ENCODE results near the gene RECK. TPM values are rescaled to one million over a fixed set of nuclear protein-coding genes. Genes with fewer than 3 reads are reported as not detected.
"Not testable (repeated sequence)": the region's sequence is repeated elsewhere in the genome, so short reads cannot be mapped to it uniquely, and the experiment has no call there.

RECK gene
- total RNA-seq = 1 to 10 TPM; 2.0 to 8.0 (median 4.6) TPM
- polyA plus RNA-seq = 1 to 10 TPM; 1.4 to 1.8 (median 1.5) TPM
- long read RNA-seq, donor 1 = 0 reads
- long read RNA-seq, donor 2, full-length matches to known transcripts = 1 of 4 reads
- long read RNA-seq, donor 2, partial matches to known transcripts = 2 of 4 reads
- long read RNA-seq, donor 2, other reads (novel, unspliced or antisense) = 1 of 4 reads

- Histone ChIP-seq H3K27me3 (ENCODE audit: insufficient read depth in 3 of 3, low read length in 2 of 3) (peaks cover 0 to 13% (median 4%) of the 10 kb centered on the region in 3 donors), H3K27ac (peak within 1 kb of the TSS; percentile 67), H3K9me3 (no peaks in the 10 kb centered on the region), H3K4me3 (peak within 1 kb of the TSS; percentile 77), H3K36me3 (ENCODE audit: insufficient read depth in 1 of 2, low read depth in 1 of 2) (no peaks in the 10 kb centered on the region), H3K4me1 (peaks cover 12% of the 10 kb centered on the region)
- intact Hi-C loops (cut with DNase I) = no loop called here
- peak; percentile 92 to 94 for DNase-seq
- TF ChIP-seq CTCF (IDR thresholded peaks at IDR 0.05) = no peak
- ATAC-seq = peak; percentile 92 to 96 (median 94)
- WGBS, 3 donors = 0 to 2% (median 0%) methylated on average over 41 to 77 of the region's 77 CpGs
Measured at GRCh38 chr9:36036780-36037548, at the start of gene RECK. Gene RECK (plus strand): TSS chr9:36036913. CDS start chr9:36036999, 86 bp downstream.

GRCh38 chr9:35990155-35990554 lies 46.6 kb upstream of the RECK start:
- H3K27me3 ChIP-seq (ENCODE audit: insufficient read depth in 3 of 3, low read length in 2 of 3) = no peaks in the 10 kb centered on the region
- no peaks in the 10 kb centered on the region for H3K9me3 ChIP-seq
- DNase-seq (no peak), ATAC-seq (no peak)
- no peaks in the 10 kb centered on the region for H3K36me3 ChIP-seq (ENCODE audit: insufficient read depth in 1 of 2, low read depth in 1 of 2)
- 67 to 75% (median 69%) methylated on average over 3 of the region's 3 CpGs for WGBS, 3 donors
- no peak overlapping the region for H3K27ac ChIP-seq
- H3K4me3 ChIP-seq = no peak overlapping the region
- intact Hi-C loops (cut with DNase I) = no loop called here
- no peak for TF ChIP-seq CTCF (IDR thresholded peaks at IDR 0.05)
- no peaks in the 10 kb centered on the region for H3K4me1 ChIP-seq

GRCh38 chr9:35993136-35993535 lies 43.6 kb upstream of the RECK start:
- H3K27ac ChIP-seq; H3K27me3 ChIP-seq (ENCODE audit: insufficient read depth in 3 of 3, low read length in 2 of 3); DNase-seq; H3K36me3 ChIP-seq (ENCODE audit: insufficient read depth in 1 of 2, low read depth in 1 of 2); ATAC-seq; H3K4me1 ChIP-seq; H3K4me3 ChIP-seq; H3K9me3 ChIP-seq; intact Hi-C loops (cut with DNase I): not testable (repeated sequence)
- WGBS, 3 donors = 86 to 95% (median 92%) methylated on average over 3 of the region's 3 CpGs

- H3K36me3 ChIP-seq (ENCODE audit: insufficient read depth in 1 of 2, low read depth in 1 of 2) = no peaks in the 10 kb centered on the region
- H3K9me3 ChIP-seq = peaks cover 10% of the 10 kb centered on the region
- intact Hi-C loops (cut with DNase I) = no loop called here
- H3K27ac ChIP-seq = peak overlapping the region; percentile 53
- no peak overlapping the region for H3K4me3 ChIP-seq
- DNase-seq = no peak
- no peak for ATAC-seq
- no peaks in the 10 kb centered on the region for H3K27me3 ChIP-seq (ENCODE audit: insufficient read depth in 3 of 3, low read length in 2 of 3)
- WGBS, 3 donors = 50 to 60% (median 56%) methylated on average over 5 of the region's 5 CpGs
- no peak for TF ChIP-seq CTCF (IDR thresholded peaks at IDR 0.05)
- H3K4me1 ChIP-seq = no peaks in the 10 kb centered on the region
Measured at GRCh38 chr9:35993976-35994720, 42.6 kb upstream of the RECK start.

- WGBS, 3 donors = 64 to 81% (median 69%) methylated on average over 2 of the region's 2 CpGs
- DNase-seq (no peak), ATAC-seq (no peak)
- H3K36me3 ChIP-seq (ENCODE audit: insufficient read depth in 1 of 2, low read depth in 1 of 2) = no peaks in the 10 kb centered on the region
- TF ChIP-seq CTCF (IDR thresholded peaks at IDR 0.05) = no peak
- no peak overlapping the region for H3K27ac ChIP-seq
- peaks cover 10% of the 10 kb centered on the region for H3K9me3 ChIP-seq
- no peak overlapping the region for H3K4me3 ChIP-seq
- intact Hi-C loops (cut with DNase I) = no loop called here
- no peaks in the 10 kb centered on the region for H3K4me1 ChIP-seq
- H3K27me3 ChIP-seq (ENCODE audit: insufficient read depth in 3 of 3, low read length in 2 of 3) = peaks cover 0 to 2% (median 0%) of the 10 kb centered on the region in 3 donors
Measured at GRCh38 chr9:35994959-35995358, 41.8 kb upstream of the RECK start.

Data from psoas muscle (tissue), 8 donors.